HCT116 (cell line): ENCODE data around the gene IGFBP2. TPM values are rescaled to one million over a fixed set of nuclear protein-coding genes. Genes with fewer than 3 reads are reported as not detected.

Source experiments
- ATAC-seq: fragments of 200-7000 bp; cut with Tn5 transposase; 2 replicates; pipeline ENCODE4 v1.9.1; 2020; ENCODE audit warnings: mild to moderate bottlenecking, moderate library complexity
- BruUV-seq: library from RNA; stranded (reverse); fragments of 400-500 nt; replicated peaks from 2 replicates; lab custom pipeline; 2021; lab: Mats Ljungman, UMichigan
- CTCF ChIA-PET: fragments of 300-600 bp; sonication (Branson Sonifier 250); formaldehyde crosslinking; loops from one replicate; lab custom pipeline; 2021; ENCODE audit warnings: antibody characterized with exemption; lab: Charles Lee
- POLR2A ChIA-PET: fragments of 300-600, 350-600 bp; sonication (Branson Sonifier 250); formaldehyde crosslinking; loops from one replicate; lab custom pipeline; 2021; ENCODE audit warnings: antibody characterized with exemption; lab: Charles Lee
- RAD21 ChIA-PET, 2 experiments: fragments of 300-600 bp; sonication (Branson Sonifier 250); formaldehyde crosslinking; loops; one replicate each; lab custom pipeline; 2023; ENCODE audit warnings: low total read pairs in 2 of 2; ENCODE audit not compliant: uncharacterized antibody in 2 of 2, unreplicated experiment in 2 of 2, low non-redundant PET in 1 of 2; lab: Charles Lee
- DNase-seq: peaks from one replicate; pipeline ENCODE4 v3.0.0-alpha.2; 2010; ENCODE audit warnings: low read depth, low spot score
- H2AFZ ChIP-seq: fragments of 200-600 bp; shearing (Covaris generic), sonication (generic); 2 replicates; pipeline ENCODE4 v1.6.1; 2017; ENCODE audit warnings: low read depth, mixed run types, mixed read lengths, antibody characterized with exemption, low read length; ENCODE audit not compliant: poor library complexity, severe bottlenecking
- H3K27ac ChIP-seq: 2 replicates; pipeline ENCODE4 v1.5.1; 2012; ENCODE audit warnings: low read depth, low read length
- H3K27me3 ChIP-seq: fragments of 200-600 bp; sonication (generic); 2 replicates; pipeline ENCODE4 v1.6.1; 2016; ENCODE audit warnings: mixed run types, low read length, mixed read lengths; ENCODE audit not compliant: insufficient read depth
- H3K36me3 ChIP-seq, 2 experiments: fragments of 200-500 bp in 1 of 2; fragments of 200-600 bp in 1 of 2; sonication (Bioruptor generic) in 1 of 2; sonication (generic) in 1 of 2; 2 replicates each; pipeline versions ENCODE4 v1.5.1 to v1.6.1; 2014 to 2016; ENCODE audit warnings: low read length in 2 of 2, inconsistent platforms in 1 of 2, mixed read lengths in 1 of 2, mixed run types in 1 of 2; ENCODE audit not compliant: insufficient read depth in 2 of 2, control insufficient read depth in 1 of 2
- H3K4me1 ChIP-seq, 2 experiments: fragments of 200-600 bp in 1 of 2; sonication (generic) in 1 of 2; 2 replicates each; pipeline versions ENCODE4 v1.5.1 to v1.6.1; 2012 to 2017; ENCODE audit warnings: low read length in 2 of 2, inconsistent platforms in 1 of 2, mild to moderate bottlenecking in 1 of 2, mixed read lengths in 1 of 2, mixed run types in 1 of 2, moderate library complexity in 1 of 2; ENCODE audit not compliant: insufficient read depth in 2 of 2, control insufficient read depth in 1 of 2
- H3K4me2 ChIP-seq: fragments of 200-600 bp; sonication (generic); 2 replicates; pipeline ENCODE4 v1.6.1; 2017; ENCODE audit warnings: mixed run types, low read length, mixed read lengths
- H3K4me3 ChIP-seq, 2 experiments: fragments of 200-600 bp in 1 of 2; sonication (generic) in 1 of 2; replicated peaks in 1 of 2; 2 replicates each; pipeline ENCODE4 v1.5.1; 2011 to 2016; ENCODE audit warnings: low read length in 2 of 2, control low read depth in 1 of 2, low read depth in 1 of 2, mild to moderate bottlenecking in 1 of 2, mixed read lengths in 1 of 2, mixed run types in 1 of 2
- H3K79me2 ChIP-seq: fragments of 200-600 bp; sonication (generic); 2 replicates; pipeline ENCODE4 v1.6.1; 2017; ENCODE audit warnings: mild to moderate bottlenecking, mixed run types, low read length, moderate library complexity, mixed read lengths; ENCODE audit not compliant: insufficient read depth
- H3K9ac ChIP-seq: fragments of 200-600 bp; sonication (generic); 2 replicates; pipeline ENCODE4 v1.6.1; 2016; ENCODE audit warnings: low read length, mixed read lengths
- H3K9me2 ChIP-seq: fragments of 200-600 bp; sonication (generic), shearing (Covaris generic); 2 replicates; pipeline ENCODE4 v1.6.1; 2017; ENCODE audit warnings: mixed run types, mild to moderate bottlenecking, moderate library complexity; ENCODE audit not compliant: insufficient read depth
- H3K9me3 ChIP-seq, 2 experiments: fragments of 200-500 bp in 1 of 2; fragments of 200-600 bp in 1 of 2; sonication (Bioruptor generic) in 1 of 2; sonication (generic) in 1 of 2; 2 replicates each; pipeline ENCODE4 v1.6.1; 2014 to 2017; ENCODE audit warnings: low read length in 2 of 2, mixed read lengths in 2 of 2, inconsistent platforms in 1 of 2, low read depth in 1 of 2, mild to moderate bottlenecking in 1 of 2, mixed run types in 1 of 2, moderate library complexity in 1 of 2; ENCODE audit not compliant: control insufficient read depth in 1 of 2, insufficient read depth in 1 of 2
- H4K20me1 ChIP-seq: fragments of 200-600 bp; sonication (generic), shearing (Covaris generic); 2 replicates; pipeline ENCODE4 v1.6.1; 2017; ENCODE audit warnings: mixed run types, mild to moderate bottlenecking, moderate library complexity; ENCODE audit not compliant: insufficient read depth
- CBX3 ChIP-seq: IDR thresholded peaks from 2 replicates; pipeline ENCODE4 v1.6.1; 2012; ENCODE audit warnings: low read depth
- CEBPB ChIP-seq: IDR thresholded peaks from 2 replicates; pipeline ENCODE4 v1.6.1; 2012; ENCODE audit warnings: low read depth
- CTCF ChIP-seq, 3 experiments: fragments of 200-600 bp in 1 of 3; sonication (generic) in 1 of 3; IDR thresholded peaks in 2 of 3; conservative IDR thresholded peaks in 1 of 3; 2 replicates each; pipeline ENCODE4 v1.5.1; 2012 to 2017; ENCODE audit warnings: low read depth in 2 of 3, low read length in 2 of 3, antibody characterized with exemption in 1 of 3, borderline replicate concordance in 1 of 3, control low read depth in 1 of 3, mild to moderate bottlenecking in 1 of 3, mixed read lengths in 1 of 3, mixed run types in 1 of 3, moderate library complexity in 1 of 3; ENCODE audit not compliant: insufficient read depth in 1 of 3
- EGR1 ChIP-seq: IDR thresholded peaks from 2 replicates; pipeline ENCODE4 v1.6.1; 2012; ENCODE audit warnings: low read depth
- EZH2 ChIP-seq: fragments of 200-600 bp; sonication (generic); IDR thresholded peaks from 2 replicates; pipeline ENCODE4 v1.6.1; 2017; ENCODE audit warnings: antibody characterized with exemption, mixed run types
- EZH2phosphoT487 ChIP-seq: fragments of 200-600 bp; IDR thresholded peaks from 2 replicates; pipeline ENCODE4 v1.6.1; 2018; ENCODE audit warnings: antibody characterized with exemption, borderline replicate concordance
- FOSL1 ChIP-seq: IDR thresholded peaks from 2 replicates; pipeline ENCODE4 v1.6.1; 2012; ENCODE audit warnings: low read depth
- JUND ChIP-seq: IDR thresholded peaks from 2 replicates; pipeline ENCODE4 v1.6.1; 2012
- POLR2AphosphoS5 ChIP-seq: IDR thresholded peaks from 2 replicates; pipeline ENCODE4 v1.6.1; 2011; ENCODE audit warnings: mild to moderate bottlenecking, low read depth, low read length, moderate library complexity
- SIN3A ChIP-seq: IDR thresholded peaks from 2 replicates; pipeline ENCODE4 v1.6.1; 2012; ENCODE audit warnings: low read depth
- SP1 ChIP-seq: IDR thresholded peaks from 2 replicates; pipeline ENCODE4 v1.6.1; 2012; ENCODE audit warnings: low read depth
- SRF ChIP-seq: IDR thresholded peaks from 2 replicates; pipeline ENCODE4 v1.6.1; 2012; ENCODE audit warnings: low read depth
- TCF7L2 ChIP-seq: IDR thresholded peaks from 2 replicates; pipeline ENCODE4 v1.7.0; 2011; ENCODE audit warnings: borderline replicate concordance, inconsistent platforms; ENCODE audit not compliant: insufficient read depth, insufficient read length; ENCODE audit errors: extremely low read depth
- ZBTB33 ChIP-seq: IDR thresholded peaks from 2 replicates; pipeline ENCODE4 v1.6.1; 2011; ENCODE audit warnings: mild to moderate bottlenecking, low read length, moderate library complexity; ENCODE audit not compliant: insufficient replicate concordance; ENCODE audit errors: extremely low read depth
- ZFX ChIP-seq: fragments of 450-650 bp; IDR thresholded peaks from 2 replicates; pipeline ENCODE4 v1.6.1; 2017
- ZNF274 ChIP-seq: fragments of 200-500 bp; sonication (Bioruptor generic); IDR thresholded peaks from 2 replicates; pipeline ENCODE4 v1.6.1; 2014; ENCODE audit warnings: mild to moderate bottlenecking, low read depth, low read length, inconsistent platforms
- intact Hi-C: fragments of 100-400 bp; cut with micrococcal nuclease; formaldehyde crosslinking; loops from 2 replicates; pipeline ENCODE4 v1.10.0; 2022
- total RNA-seq: library from RNA; stranded (reverse); gene quantifications from one replicate; pipeline ENCODE4 v1.2.1, GENCODE V29; 2021; ENCODE audit not compliant: unreplicated experiment
- TF ChIP-seq, protein P1 (sequence below): IDR thresholded peaks from 2 replicates; pipeline ENCODE4 v1.6.1; 2012
- TF ChIP-seq, protein P2 (sequence below): IDR thresholded peaks from 2 replicates; pipeline ENCODE4 v1.6.1; 2012; ENCODE audit warnings: low read depth
- TF ChIP-seq, protein P3 (sequence below): IDR thresholded peaks from 2 replicates; pipeline ENCODE4 v1.6.1; 2012

Gene IGFBP2
- total RNA-seq, 1 experiment from 2014 or later: 143 TPM

- Histone ChIP-seq H2AFZ (no peak overlapping the region), H3K9me3 (no peaks in the 10 kb centered on the region), H3K27me3 (no peaks in the 10 kb centered on the region), H4K20me1 (no peaks in the 10 kb centered on the region), H3K4me1 (no peaks in the 10 kb centered on the region), H3K9ac (no peak overlapping the region), H3K79me2 (no peaks in the 10 kb centered on the region), H3K4me2 (no peak overlapping the region), H3K36me3 (no peaks in the 10 kb centered on the region), H3K27ac (no peak overlapping the region), H3K4me3 (no peak overlapping the region), H3K9me2 (no peaks in the 10 kb centered on the region)
- intact Hi-C loops: no loop called here
- no TSS peak for BruUV-seq
- no peak for ATAC-seq
- DNase-seq: no peak
- CTCF ChIA-PET: no interaction called here
- RAD21 ChIA-PET: no interaction called here
- TF ChIP-seq POLR2AphosphoS5 (no peak), FOSL1 (no peak), EZH2 (no peak), JUND (no peak), TCF7L2 (no peak), CEBPB (no peak), EZH2phosphoT487 (no peak), EGR1 (no peak), CTCF (IDR thresholded peaks at IDR 0.05 in 2 of 3, conservative IDR thresholded peaks at IDR 0.05 in 1 of 3; ENCODE audit: borderline replicate concordance in 1 of 3, insufficient read depth in 1 of 3, low read depth in 2 of 3, low read length in 2 of 3) (no peak), SP1 (no peak), ZNF274 (no peak), CBX3 (no peak), ZFX (no peak), SRF (no peak), SIN3A (no peak), ZBTB33 (no peak)
- TF ChIP-seq, protein P1, sequence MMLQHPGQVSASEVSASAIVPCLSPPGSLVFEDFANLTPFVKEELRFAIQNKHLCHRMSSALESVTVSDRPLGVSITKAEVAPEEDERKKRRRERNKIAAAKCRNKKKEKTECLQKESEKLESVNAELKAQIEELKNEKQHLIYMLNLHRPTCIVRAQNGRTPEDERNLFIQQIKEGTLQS: no peak
- TF ChIP-seq, protein P2, sequence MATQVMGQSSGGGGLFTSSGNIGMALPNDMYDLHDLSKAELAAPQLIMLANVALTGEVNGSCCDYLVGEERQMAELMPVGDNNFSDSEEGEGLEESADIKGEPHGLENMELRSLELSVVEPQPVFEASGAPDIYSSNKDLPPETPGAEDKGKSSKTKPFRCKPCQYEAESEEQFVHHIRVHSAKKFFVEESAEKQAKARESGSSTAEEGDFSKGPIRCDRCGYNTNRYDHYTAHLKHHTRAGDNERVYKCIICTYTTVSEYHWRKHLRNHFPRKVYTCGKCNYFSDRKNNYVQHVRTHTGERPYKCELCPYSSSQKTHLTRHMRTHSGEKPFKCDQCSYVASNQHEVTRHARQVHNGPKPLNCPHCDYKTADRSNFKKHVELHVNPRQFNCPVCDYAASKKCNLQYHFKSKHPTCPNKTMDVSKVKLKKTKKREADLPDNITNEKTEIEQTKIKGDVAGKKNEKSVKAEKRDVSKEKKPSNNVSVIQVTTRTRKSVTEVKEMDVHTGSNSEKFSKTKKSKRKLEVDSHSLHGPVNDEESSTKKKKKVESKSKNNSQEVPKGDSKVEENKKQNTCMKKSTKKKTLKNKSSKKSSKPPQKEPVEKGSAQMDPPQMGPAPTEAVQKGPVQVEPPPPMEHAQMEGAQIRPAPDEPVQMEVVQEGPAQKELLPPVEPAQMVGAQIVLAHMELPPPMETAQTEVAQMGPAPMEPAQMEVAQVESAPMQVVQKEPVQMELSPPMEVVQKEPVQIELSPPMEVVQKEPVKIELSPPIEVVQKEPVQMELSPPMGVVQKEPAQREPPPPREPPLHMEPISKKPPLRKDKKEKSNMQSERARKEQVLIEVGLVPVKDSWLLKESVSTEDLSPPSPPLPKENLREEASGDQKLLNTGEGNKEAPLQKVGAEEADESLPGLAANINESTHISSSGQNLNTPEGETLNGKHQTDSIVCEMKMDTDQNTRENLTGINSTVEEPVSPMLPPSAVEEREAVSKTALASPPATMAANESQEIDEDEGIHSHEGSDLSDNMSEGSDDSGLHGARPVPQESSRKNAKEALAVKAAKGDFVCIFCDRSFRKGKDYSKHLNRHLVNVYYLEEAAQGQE: no peak
- TF ChIP-seq, protein P3, sequence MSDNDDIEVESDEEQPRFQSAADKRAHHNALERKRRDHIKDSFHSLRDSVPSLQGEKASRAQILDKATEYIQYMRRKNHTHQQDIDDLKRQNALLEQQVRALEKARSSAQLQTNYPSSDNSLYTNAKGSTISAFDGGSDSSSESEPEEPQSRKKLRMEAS: no peak
- POLR2A ChIA-PET: interaction anchor here (0.6 kb wide), 1 partner anchor 19 kb away, joined by 5 read pairs; no protein-coding TSS in a partner anchor
These were observed 13.5 kb upstream of the IGFBP2 start for GRCh38 chr2:216619411-216620393.
